GM19023 (cell line): Measurements from ENCODE around the gene LIMK1.
"Not testable (repeated sequence)": the region's sequence is repeated elsewhere in the genome, so short reads cannot be mapped to it uniquely, and the experiment has no call there.

Source experiments
- ATAC-seq: cut with Tn5 transposase; IDR thresholded peaks from one replicate; pipeline ENCODE4 v1.9.1; 2021; ENCODE audit warnings: mild to moderate bottlenecking, moderate library complexity; ENCODE audit not compliant: unreplicated experiment

The LIMK1 gene

DNA sequence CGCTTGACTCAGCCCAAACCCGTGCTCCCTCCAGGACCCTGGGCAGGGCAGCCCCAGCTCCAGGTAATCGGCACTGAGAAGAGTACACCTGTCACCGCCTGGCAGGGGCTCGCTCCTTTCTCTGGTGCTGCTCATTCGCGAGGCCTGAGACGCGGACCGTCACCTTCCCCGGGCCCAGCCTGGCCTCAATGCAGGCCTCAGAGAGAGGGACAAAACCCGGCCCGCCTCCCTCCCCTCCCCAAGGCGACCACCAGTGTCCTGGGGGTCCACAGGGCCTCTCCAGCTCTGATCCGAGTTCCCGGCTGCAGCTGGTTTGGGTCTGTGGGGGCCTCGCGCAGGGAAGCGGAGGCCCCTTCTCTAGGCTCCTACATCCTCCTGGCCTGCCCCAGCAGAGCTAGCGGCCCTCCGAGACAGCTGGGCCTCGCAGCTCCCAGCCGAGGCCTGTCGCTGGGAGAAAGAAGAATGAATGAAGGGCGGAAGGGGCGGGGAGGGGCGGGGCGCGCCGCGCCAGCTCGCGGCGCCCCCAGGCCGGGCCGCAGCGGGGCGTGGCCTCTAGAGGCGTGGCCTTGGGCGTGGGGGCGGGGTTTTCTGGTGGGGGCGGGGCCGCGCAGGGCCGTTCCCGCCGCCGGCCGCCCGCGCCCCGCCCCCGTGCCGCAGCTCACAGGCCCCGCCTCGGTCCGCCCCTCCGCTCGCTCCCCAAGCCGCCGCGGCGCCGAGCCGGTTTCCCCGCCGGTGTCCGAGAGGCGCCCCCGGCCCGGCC, at the start of gene LIMK1:
LIMK1 (plus strand) TSS at position 688 of the 760 bp plus-strand sequence. CDS start 187 bp downstream, outside the sequence.
- ATAC-seq: peak; percentile 72

GRCh38 chr7:74037609-74038008, 46.0 kb upstream of the LIMK1 start:
- ATAC-seq: no peak

DNA sequence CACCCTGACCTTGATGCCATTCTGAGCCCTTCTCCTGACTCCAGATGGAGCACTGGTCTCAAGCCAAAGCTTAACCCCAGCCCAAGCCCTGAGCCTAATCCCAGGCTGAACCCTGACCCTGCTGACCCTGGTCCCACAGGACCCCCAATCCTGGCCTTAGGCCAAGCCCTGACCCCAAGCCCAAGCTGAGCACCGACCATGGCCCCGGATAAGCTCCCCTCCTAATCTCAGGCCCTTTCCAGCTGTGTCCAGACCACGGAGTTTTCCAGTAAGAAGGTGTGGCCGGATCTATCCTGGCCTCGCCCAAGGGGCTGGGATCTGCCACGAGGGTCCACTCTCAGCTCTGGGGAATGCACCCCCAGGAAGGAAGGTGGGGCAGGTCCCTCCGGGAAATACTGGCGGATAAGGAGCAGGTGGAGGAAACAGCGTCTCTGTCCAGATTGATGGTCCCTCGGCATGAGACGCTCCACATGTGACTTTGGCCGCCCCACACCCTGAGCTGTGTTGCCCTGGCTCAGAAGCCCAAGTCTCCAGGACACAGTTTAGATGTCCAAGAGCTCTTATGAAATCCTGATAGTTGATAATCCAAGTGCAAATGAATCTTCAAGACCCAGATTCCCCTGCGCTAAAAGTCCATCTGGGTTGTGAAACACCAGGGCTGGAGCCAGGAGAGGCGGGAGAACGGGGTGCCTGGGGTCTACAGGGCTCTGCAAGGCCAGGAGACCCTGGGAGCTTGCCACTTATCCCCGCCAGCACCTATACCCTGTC, 45.2 kb upstream of the LIMK1 start:
- ATAC-seq: no peak

DNA sequence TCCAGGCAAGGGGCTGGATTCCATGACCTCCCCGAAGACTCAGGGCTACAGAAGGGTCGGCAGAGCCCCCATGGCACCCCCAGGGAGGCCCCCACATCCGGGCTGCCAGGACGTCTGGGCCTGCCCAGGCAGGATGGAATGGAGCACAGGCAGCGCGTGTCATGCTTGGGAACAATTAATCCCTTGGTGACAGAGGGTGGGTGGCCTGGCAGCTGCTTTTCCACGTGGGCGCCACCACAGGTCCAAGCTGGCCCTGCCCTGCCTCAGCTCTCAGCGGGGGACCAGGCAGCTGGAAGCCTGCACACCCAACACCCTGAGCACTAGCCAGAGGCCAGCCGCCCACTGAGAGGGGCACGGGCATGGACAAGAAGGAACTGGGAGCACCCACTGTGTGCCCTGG, 44.3 kb upstream of the LIMK1 start:
- ATAC-seq: no peak

GRCh38 chr7:74040101-74040790, 43.4 kb upstream of the LIMK1 start:
- no peak for ATAC-seq

DNA sequence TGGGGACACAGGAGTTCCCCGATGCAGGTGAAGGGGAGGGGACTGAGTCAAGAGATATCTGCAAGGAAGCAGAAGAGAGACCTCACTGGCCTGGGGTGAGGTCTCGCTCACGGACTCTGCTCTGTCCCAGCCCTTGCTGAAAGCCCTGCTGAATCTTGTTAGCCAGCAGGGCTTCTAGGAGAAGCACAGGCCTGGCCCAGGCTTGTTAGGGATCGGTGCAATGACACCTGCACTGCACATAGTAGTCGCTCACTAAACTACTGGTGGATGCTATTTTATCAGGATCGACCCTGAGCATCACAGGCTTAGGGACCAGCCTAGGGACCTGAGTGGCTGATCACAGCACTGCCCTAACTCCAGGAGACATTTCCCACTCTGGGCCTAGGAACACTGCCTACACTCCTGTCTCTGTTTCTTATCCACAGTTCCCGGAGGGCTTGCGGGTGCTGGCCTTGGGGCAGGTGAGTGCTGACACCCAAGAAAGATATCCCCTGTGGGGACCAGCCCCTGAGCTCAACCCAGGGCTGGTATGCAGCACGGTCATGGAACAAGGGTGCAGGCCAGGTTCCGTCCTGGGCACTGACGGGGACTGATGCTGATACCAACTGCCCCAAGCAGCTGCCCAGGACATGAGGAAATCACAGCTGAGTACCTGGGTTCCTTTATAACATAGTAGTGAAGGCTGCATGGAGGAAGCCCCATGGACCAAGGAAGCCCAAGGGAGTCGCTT, 42.6 kb upstream of the LIMK1 start:
- ATAC-seq: no peak

- no peak for ATAC-seq
These were observed 40.7 kb upstream of the LIMK1 start for GRCh38 chr7:74042746-74043522.

DNA sequence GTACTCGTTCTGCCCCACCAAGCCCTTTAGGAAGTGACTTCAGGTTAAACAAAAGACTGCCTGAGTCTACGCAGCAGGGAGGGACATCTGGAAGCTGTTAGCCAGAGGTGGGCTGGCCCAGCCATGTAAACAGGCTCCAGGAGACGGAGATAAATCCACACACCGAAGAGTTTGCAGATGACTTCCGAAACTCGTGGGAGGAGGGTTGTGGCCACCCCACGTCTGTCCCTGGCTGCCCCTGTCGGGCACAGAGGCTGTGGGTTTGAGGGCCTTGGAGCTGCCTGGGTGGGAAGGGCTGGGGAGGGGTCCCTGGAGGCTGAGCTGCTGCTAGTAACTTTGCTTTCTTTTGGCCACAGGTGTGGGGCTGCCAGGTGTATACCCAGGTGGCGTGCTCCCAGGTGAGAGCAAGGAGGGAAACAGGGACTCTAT, 40.1 kb upstream of the LIMK1 start:
- ATAC-seq: no peak

DNA sequence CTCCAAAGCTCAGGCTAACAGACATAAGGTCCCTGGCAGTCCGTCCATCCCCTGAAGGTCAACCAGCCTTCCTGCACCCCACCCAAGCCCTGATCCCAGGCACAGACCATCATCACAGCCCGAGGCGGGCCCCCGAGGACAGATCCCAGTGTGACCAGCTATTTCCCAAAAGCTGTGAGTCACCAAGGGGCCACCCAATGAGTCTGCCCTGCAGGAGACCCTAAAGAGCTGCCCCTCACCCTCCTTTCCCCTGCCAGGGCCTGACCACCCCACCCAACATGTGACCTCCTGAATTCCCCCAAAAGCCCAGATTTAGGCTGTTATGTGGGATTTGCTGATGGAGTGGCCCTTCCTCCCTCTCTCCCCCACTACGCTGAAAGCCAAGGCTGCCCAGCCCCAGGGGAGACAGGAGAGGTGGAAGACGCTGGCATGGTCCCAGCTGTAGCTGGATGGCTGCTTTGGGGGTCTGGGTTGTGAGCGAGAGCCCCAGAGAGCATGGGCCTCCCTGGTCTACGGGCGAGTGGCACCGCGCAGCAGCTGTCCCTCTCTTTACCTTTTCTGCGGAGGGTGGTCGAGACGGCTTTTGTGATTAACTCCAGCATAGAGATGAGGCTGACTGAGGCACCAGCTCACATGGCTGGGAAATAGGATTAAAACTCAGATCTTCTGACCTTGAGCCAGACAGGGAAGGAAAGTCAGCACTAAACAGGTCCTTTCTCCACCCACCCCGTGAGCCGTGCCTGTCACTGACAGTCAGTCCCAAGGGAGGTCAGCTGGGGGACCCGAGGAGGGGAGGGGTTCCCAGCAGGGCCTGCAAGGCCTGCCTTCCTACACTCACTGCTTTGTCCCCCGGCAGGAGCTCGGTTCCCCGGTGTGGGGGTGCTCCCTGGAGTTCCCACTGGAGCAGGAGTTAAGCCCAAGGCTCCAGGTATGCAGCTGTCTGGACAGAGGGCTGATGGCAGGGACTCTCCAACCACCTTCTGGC, 38.9 kb upstream of the LIMK1 start:
- no peak for ATAC-seq

GRCh38 chr7:74046581-74046980, 37.0 kb upstream of the LIMK1 start:
- ATAC-seq: not testable (repeated sequence)

- no peak for ATAC-seq
These were observed 35.7 kb upstream of the LIMK1 start for GRCh38 chr7:74047804-74048380.

DNA sequence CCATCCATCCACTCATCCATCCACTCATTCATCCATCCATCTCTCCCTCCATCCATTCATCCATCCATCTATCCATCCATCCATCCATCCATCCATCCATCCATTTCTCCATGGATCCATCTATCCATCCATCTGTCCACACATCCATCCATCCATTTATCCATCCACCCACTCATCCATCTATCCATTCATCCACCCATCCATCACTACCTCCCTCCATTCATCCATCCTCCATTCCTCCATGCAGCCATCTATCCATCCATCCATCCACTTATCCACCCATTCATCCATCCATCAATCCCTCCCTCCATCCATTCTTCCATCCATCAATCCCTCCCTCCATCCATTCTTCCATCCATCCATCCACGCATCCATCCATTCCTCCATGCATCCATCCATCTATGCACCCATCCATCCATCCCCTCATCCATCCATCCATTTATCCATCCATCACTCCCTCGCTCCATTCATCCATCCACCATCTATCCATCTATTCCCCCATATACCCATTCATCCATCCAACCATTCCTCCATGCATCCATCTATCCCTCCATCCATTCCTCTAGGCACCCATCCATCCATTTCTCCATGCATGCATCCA, 34.5 kb upstream of the LIMK1 start:
- no peak for ATAC-seq

DNA sequence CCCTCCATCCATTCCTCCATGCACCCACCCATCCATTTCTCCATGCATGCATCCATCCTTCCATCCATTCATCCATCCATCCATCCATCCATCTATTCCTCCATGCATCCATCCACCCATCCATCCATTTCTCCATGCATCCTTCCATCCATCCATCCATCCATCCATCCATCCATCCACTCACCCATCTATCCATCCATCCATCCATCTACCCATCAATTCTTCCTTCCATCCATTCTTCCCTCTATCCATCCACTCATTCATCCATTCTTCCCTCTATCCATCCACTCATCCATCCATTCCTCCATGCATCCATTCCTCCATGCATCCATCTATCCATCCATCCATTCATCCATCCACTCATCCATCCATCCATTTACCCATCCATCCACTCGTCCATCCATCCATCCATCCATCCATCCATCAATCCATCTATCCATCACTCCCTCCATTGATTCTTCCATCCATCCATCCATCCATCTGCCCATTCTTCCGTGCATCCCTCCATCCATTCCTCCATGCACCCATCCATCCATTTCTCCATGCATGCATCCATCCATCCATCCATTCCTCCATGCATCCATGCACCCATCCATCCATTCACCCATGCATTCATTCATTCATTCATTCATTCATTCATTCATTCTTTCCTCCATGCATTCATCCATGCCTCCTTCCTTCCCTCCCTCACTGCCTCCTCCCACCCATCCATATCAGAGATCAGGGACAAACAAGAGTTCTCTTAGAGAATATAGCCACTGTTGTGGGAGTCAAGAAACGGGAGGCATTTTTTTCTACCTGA, 33.4 kb upstream of the LIMK1 start:
- no peak for ATAC-seq

DNA sequence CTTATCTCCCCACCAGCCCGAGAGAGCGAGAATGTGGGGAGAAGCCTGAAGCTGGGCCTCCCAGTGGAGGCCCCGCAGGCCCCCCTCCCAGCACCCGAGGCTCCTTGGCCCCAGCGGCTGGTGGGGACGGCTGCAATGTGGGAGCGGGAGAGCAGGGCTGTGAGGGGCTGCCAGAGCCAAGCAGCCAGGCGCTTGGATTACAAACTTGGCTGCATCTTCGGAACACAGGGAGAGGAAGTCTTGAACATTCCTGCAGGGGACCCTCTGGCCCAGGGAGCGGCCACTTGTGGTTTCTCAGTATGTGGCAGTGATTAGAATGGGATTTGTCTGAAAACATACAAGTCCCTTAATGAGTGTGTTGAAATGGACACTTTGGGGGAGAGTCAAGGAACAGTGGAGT, 32.4 kb upstream of the LIMK1 start:
- ATAC-seq: no peak

- ATAC-seq: no peak
These were observed 31.8 kb upstream of the LIMK1 start for GRCh38 chr7:74051629-74052410.

- ATAC-seq: no peak
These were observed 31.0 kb upstream of the LIMK1 start for GRCh38 chr7:74052628-74053027.
